GM04503 (cell line): ENCODE results near the gene PTPA.
"Not testable (repeated sequence)": the region's sequence is repeated elsewhere in the genome, so short reads cannot be mapped to it uniquely, and the experiment has no call there.

Experiments
- DNase-seq: peaks from one replicate; pipeline ENCODE4 v3.0.0-alpha.2; 2012; ENCODE audit warnings: low read depth

Gene PTPA

GRCh38 chr9:129108805-129109536 is 2.2 kb upstream of the PTPA start:
- no peak for DNase-seq

- DNase-seq, result no peak
Observed at GRCh38 chr9:129109537-129109903, 1.7 kb upstream of the PTPA start.

- DNase-seq, result no peak
Observed at GRCh38 chr9:129109952-129110739, 1.1 kb upstream of the PTPA start.

- no peak for DNase-seq
Observed at GRCh38 chr9:129111528-129112151, 425 bp downstream of the PTPA start.

- not testable (repeated sequence) for DNase-seq
Observed at GRCh38 chr9:129112526-129112925, 1.3 kb downstream of the PTPA start.

GRCh38 chr9:129113645-129114304 is 2.6 kb downstream of the PTPA start:
- DNase-seq, result no peak

GRCh38 chr9:129118799-129119198 is 7.6 kb downstream of the PTPA start:
- no peak for DNase-seq

- no peak for DNase-seq
Observed at GRCh38 chr9:129121483-129121882, 10.3 kb downstream of the PTPA start.

GRCh38 chr9:129122133-129122532 is 10.9 kb downstream of the PTPA start:
- DNase-seq, result no peak

GRCh38 chr9:129122976-129123375 is 11.8 kb downstream of the PTPA start:
- not testable (repeated sequence) for DNase-seq

- DNase-seq, result no peak
Observed at GRCh38 chr9:129124506-129125069, 13.4 kb downstream of the PTPA start.

GRCh38 chr9:129125478-129125877 is 14.3 kb downstream of the PTPA start:
- DNase-seq, result no peak

- DNase-seq, result no peak
Observed at GRCh38 chr9:129126749-129127618, 15.8 kb downstream of the PTPA start.

GRCh38 chr9:129128689-129129088 is 17.5 kb downstream of the PTPA start:
- no peak for DNase-seq

- DNase-seq, result not testable (repeated sequence)
Observed at GRCh38 chr9:129130271-129130670, 19.1 kb downstream of the PTPA start.

GRCh38 chr9:129130791-129131190 is 19.6 kb downstream of the PTPA start:
- no peak for DNase-seq

GRCh38 chr9:129131300-129132145 is 20.3 kb downstream of the PTPA start:
- no peak for DNase-seq

GRCh38 chr9:129133082-129133481 is 21.9 kb downstream of the PTPA start:
- DNase-seq, result no peak

- DNase-seq, result no peak
Observed at GRCh38 chr9:129135476-129135875, 24.3 kb downstream of the PTPA start.

- no peak for DNase-seq
Observed at GRCh38 chr9:129136446-129137035, 25.3 kb downstream of the PTPA start.
